ENCODE results near the gene CYFIP2. TPM values are rescaled to one million over a fixed set of nuclear protein-coding genes. Genes with fewer than 3 reads are reported as not detected.

Gene CYFIP2
- total and polyA plus RNA-seq, 2 of the 13 experiments (the other 11 are each of a cell fraction or from before 2014, with no cell fraction given): 22.6 to 30.3 TPM

- Histone ChIP-seq H3K9ac (ENCODE audit: insufficient read depth, low read depth, low read length) (no peak overlapping the region), H3K79me2 (ENCODE audit: insufficient read depth, low read length) (no peaks in the 10 kb centered on the region), H3K4me1 (ENCODE audit: insufficient read depth, low read length) (peaks cover 4% of the 10 kb centered on the region), H3K27ac (ENCODE audit: extremely low read length, insufficient read depth, low read length) (no peak overlapping the region), H2AFZ (ENCODE audit: low read length) (no peak overlapping the region), H3K36me3 (replicated peaks in 1 of 2; ENCODE audit: control insufficient read depth in 1 of 2, insufficient read depth in 2 of 2, low read length in 2 of 2) (peaks cover 4 to 27% of the 10 kb centered on the region in 2 experiments; a peak in 3 of 5 replicates), H3K9me3 (ENCODE audit: low read length) (no peaks in the 10 kb centered on the region), H3K4me3 (replicated peaks in 1 of 3; ENCODE audit: insufficient read depth in 1 of 3, low read depth in 2 of 3, low read length in 3 of 3) (no peak overlapping the region), H3K4me2 (ENCODE audit: low read depth, low read length) (no peak overlapping the region), H4K20me1 (ENCODE audit: insufficient read depth, low read length) (no peaks in the 10 kb centered on the region), H3K27me3 (ENCODE audit: control insufficient read depth in 1 of 2, insufficient read depth in 2 of 2, low read length in 2 of 2) (no peaks in the 10 kb centered on the region)
- 95% methylated on average over 3 of the region's 4 CpGs for WGBS (ENCODE audit: low lambda C conversion rate)
- POLR2A ChIA-PET: no interaction called here
- TF ChIP-seq ZNF329 (CRISPR knock-in tag; IDR thresholded peaks at IDR 0.05; ENCODE audit: low read depth): no peak
- no peak for TF ChIP-seq KLF15 (CRISPR knock-in tag; IDR thresholded peaks at IDR 0.05; ENCODE audit: borderline replicate concordance)
- TF ChIP-seq ZSCAN22 (CRISPR knock-in tag; IDR thresholded peaks at IDR 0.05): no peak
- TF ChIP-seq MIXL1 (CRISPR knock-in tag; IDR thresholded peaks at IDR 0.05): no peak
- TF ChIP-seq TCF12 (IDR thresholded peaks at IDR 0.05): no peak
- no peak for TF ChIP-seq TCF12 (CRISPR knock-in tag; IDR thresholded peaks at IDR 0.05)
- TF ChIP-seq ZNF225 (CRISPR knock-in tag; IDR thresholded peaks at IDR 0.05): no peak
- TF ChIP-seq, protein P1, sequence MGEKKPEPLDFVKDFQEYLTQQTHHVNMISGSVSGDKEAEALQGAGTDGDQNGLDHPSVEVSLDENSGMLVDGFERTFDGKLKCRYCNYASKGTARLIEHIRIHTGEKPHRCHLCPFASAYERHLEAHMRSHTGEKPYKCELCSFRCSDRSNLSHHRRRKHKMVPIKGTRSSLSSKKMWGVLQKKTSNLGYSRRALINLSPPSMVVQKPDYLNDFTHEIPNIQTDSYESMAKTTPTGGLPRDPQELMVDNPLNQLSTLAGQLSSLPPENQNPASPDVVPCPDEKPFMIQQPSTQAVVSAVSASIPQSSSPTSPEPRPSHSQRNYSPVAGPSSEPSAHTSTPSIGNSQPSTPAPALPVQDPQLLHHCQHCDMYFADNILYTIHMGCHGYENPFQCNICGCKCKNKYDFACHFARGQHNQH (CRISPR knock-in tag; IDR thresholded peaks at IDR 0.05): no peak
- TF ChIP-seq HNF4A (CRISPR knock-in tag; IDR thresholded peaks at IDR 0.05): no peak
- no peak for TF ChIP-seq PCBP2 (optimal IDR thresholded peaks at IDR 0.05; ENCODE audit: low read depth, low read length, poor library complexity, severe bottlenecking)
- TF ChIP-seq TOPORS (CRISPR knock-in tag; IDR thresholded peaks at IDR 0.05): no peak
- TF ChIP-seq ARHGAP35 (CRISPR knock-in tag; IDR thresholded peaks at IDR 0.05; ENCODE audit: borderline replicate concordance): no peak
- no peak for TF ChIP-seq ZZZ3 (CRISPR knock-in tag; IDR thresholded peaks at IDR 0.05; ENCODE audit: borderline replicate concordance)
- CTCF ChIA-PET (ENCODE audit: low intra/inter-chr PET ratio, low total read pairs): no interaction called here
- FAIRE-seq (no peak), ATAC-seq (no peak), DNase-seq (ENCODE audit: low spot score) (no peak)
- BruUV-seq (replicated peaks): no TSS peak
- in situ Hi-C loops (cut with HindIII; ENCODE audit: extremely low pct_ligation_motif_present, low pct_unique_long_range_greater_than_20kb): no loop called here
- intact Hi-C loops (cut with micrococcal nuclease; ENCODE audit: unreplicated experiment): no loop called here
Measured at GRCh38 chr5:157381746-157382145, 115.8 kb downstream of the CYFIP2 start.
